HepG2 (cell line): ENCODE measurements around the gene HSPB2. TPM values are rescaled to one million over a fixed set of nuclear protein-coding genes. Genes with fewer than 3 reads are reported as not detected.

Source experiments
- ATM ChIP-seq: fragments of 450-650 bp; IDR thresholded peaks from 2 replicates; pipeline ENCODE4 v1.7.1; 2017; ENCODE audit warnings: mild to moderate bottlenecking, borderline replicate concordance
- FIP1L1 ChIP-seq: fragments of 200-400 bp; formaldehyde crosslinking; IDR thresholded peaks from 2 replicates; pipeline ENCODE4 v1.6.1; 2018; ENCODE audit warnings: low read depth, mild to moderate bottlenecking, low read length, moderate library complexity, borderline replicate concordance; ENCODE audit not compliant: insufficient read depth
- MED8 ChIP-seq: sonication (generic); formaldehyde crosslinking; IDR thresholded peaks from 2 replicates; pipeline ENCODE4 v1.8.1; 2023; ENCODE audit warnings: mild to moderate bottlenecking, missing genetic modification reagents; ENCODE audit not compliant: insufficient replicate concordance
- MLLT10 ChIP-seq: sonication (generic); formaldehyde crosslinking; IDR thresholded peaks from 2 replicates; pipeline ENCODE4 v1.4.0; 2020; ENCODE audit warnings: missing genetic modification reagents
- MTF1 ChIP-seq: sonication (generic); formaldehyde crosslinking; IDR thresholded peaks from 2 replicates; pipeline ENCODE4 v1.5.0; 2020; ENCODE audit warnings: missing genetic modification reagents
- NR2C2 ChIP-seq: sonication (generic); formaldehyde crosslinking; IDR thresholded peaks from 2 replicates; pipeline ENCODE4 v1.4.0; 2020; ENCODE audit warnings: missing genetic modification reagents, mild to moderate bottlenecking, moderate library complexity, borderline replicate concordance
- PCBP1 ChIP-seq: fragments of 200-400 bp; formaldehyde crosslinking; IDR thresholded peaks from 2 replicates; pipeline ENCODE4 v1.6.1; 2017; ENCODE audit warnings: mild to moderate bottlenecking, low read depth, low read length, borderline replicate concordance
- SIX1 ChIP-seq: sonication (generic); formaldehyde crosslinking; IDR thresholded peaks from 2 replicates; pipeline ENCODE4 v1.4.0; 2020; ENCODE audit warnings: missing genetic modification reagents, borderline replicate concordance
- U2AF1 ChIP-seq: fragments of 200-400 bp; formaldehyde crosslinking; optimal IDR thresholded peaks from 2 replicates; pipeline ENCODE3; 2017; ENCODE audit warnings: mild to moderate bottlenecking, low read depth, low read length
- ZFX ChIP-seq: sonication (generic); formaldehyde crosslinking; IDR thresholded peaks from 2 replicates; pipeline ENCODE4 v1.4.0; 2020; ENCODE audit warnings: mild to moderate bottlenecking, low read depth, missing genetic modification reagents, moderate library complexity
- ZNF124 ChIP-seq: sonication (generic); formaldehyde crosslinking; IDR thresholded peaks from 2 replicates; pipeline ENCODE4 v1.4.0; 2020; ENCODE audit warnings: missing genetic modification reagents
- ZNF234 ChIP-seq: sonication (generic); formaldehyde crosslinking; conservative IDR thresholded peaks from 2 replicates; pipeline ENCODE4 v1.5.1; 2020; ENCODE audit warnings: mild to moderate bottlenecking, missing genetic modification reagents
- ZNF550 ChIP-seq: sonication (generic); formaldehyde crosslinking; IDR thresholded peaks from 2 replicates; pipeline ENCODE4 v1.4.0; 2020; ENCODE audit warnings: mild to moderate bottlenecking, missing genetic modification reagents, borderline replicate concordance
- ZNF839 ChIP-seq: sonication (generic); formaldehyde crosslinking; IDR thresholded peaks from 2 replicates; pipeline ENCODE4 v1.4.0; 2020; ENCODE audit warnings: missing genetic modification reagents, mild to moderate bottlenecking, borderline replicate concordance
- ZSCAN22 ChIP-seq: sonication (generic); formaldehyde crosslinking; IDR thresholded peaks from 2 replicates; pipeline ENCODE4 v1.4.0; 2020; ENCODE audit warnings: mild to moderate bottlenecking, missing genetic modification reagents
- polyA plus RNA-seq, 8 experiments: library from polyadenylated mRNA; depleted of rRNA in 3 of 8; stranded (reverse) in 7 of 8; unstranded in 1 of 8; fragments of >200 nt; fragmentation: Illumina TruSeq in 4 of 8; extraction: Trizol in 4 of 8; gene quantifications; 2 replicates each; pipeline versions ENCODE4 v1.2.1 to v1.2.3, GENCODE V29; 2011 to 2016; ENCODE audit warnings: low read depth in 4 of 8, missing spikeins in 1 of 8, mixed read lengths in 1 of 8; ENCODE audit not compliant: insufficient read depth in 1 of 8
- total RNA-seq, 5 experiments: library from RNA; depleted of rRNA; stranded (reverse); fragments of >200 nt; fragmentation: Illumina TruSeq; extraction: Trizol; gene quantifications; 2 replicates each; pipeline ENCODE4 v1.2.3, GENCODE V29; 2016; ENCODE audit warnings: low read depth in 1 of 5
- TF ChIP-seq, protein P1 (sequence below): sonication (generic); formaldehyde crosslinking; IDR thresholded peaks from 2 replicates; pipeline ENCODE4 v1.5.0; 2020; ENCODE audit warnings: missing genetic modification reagents
- TF ChIP-seq, protein P2 (sequence below): sonication (generic); formaldehyde crosslinking; IDR thresholded peaks from 2 replicates; pipeline ENCODE4 v1.5.0; 2020; ENCODE audit warnings: mild to moderate bottlenecking, missing genetic modification reagents
- TF ChIP-seq, protein P3 (sequence below): sonication (generic); formaldehyde crosslinking; IDR thresholded peaks from 2 replicates; pipeline ENCODE4 v1.8.0; 2022; ENCODE audit warnings: mild to moderate bottlenecking, missing genetic modification reagents; ENCODE audit not compliant: insufficient replicate concordance
- TF ChIP-seq, protein P4 (sequence below): sonication (generic); formaldehyde crosslinking; IDR thresholded peaks from 2 replicates; pipeline ENCODE4 v1.8.1; 2023; ENCODE audit warnings: missing genetic modification reagents, mild to moderate bottlenecking, borderline replicate concordance
- TF ChIP-seq, protein P5 (sequence below): sonication (generic); formaldehyde crosslinking; IDR thresholded peaks from 2 replicates; pipeline ENCODE4 v1.4.0; 2020; ENCODE audit warnings: missing genetic modification reagents
- TF ChIP-seq, protein P6 (sequence below): sonication (generic); formaldehyde crosslinking; conservative IDR thresholded peaks from 2 replicates; pipeline ENCODE4 v1.8.1; 2023; ENCODE audit warnings: missing genetic modification reagents

HSPB2 gene
- total and polyA plus RNA-seq, 2 of the 13 experiments (the other 11 are each of a cell fraction or from before 2014, with no cell fraction given) = 0.04 TPM; not detected in 1

DNA sequence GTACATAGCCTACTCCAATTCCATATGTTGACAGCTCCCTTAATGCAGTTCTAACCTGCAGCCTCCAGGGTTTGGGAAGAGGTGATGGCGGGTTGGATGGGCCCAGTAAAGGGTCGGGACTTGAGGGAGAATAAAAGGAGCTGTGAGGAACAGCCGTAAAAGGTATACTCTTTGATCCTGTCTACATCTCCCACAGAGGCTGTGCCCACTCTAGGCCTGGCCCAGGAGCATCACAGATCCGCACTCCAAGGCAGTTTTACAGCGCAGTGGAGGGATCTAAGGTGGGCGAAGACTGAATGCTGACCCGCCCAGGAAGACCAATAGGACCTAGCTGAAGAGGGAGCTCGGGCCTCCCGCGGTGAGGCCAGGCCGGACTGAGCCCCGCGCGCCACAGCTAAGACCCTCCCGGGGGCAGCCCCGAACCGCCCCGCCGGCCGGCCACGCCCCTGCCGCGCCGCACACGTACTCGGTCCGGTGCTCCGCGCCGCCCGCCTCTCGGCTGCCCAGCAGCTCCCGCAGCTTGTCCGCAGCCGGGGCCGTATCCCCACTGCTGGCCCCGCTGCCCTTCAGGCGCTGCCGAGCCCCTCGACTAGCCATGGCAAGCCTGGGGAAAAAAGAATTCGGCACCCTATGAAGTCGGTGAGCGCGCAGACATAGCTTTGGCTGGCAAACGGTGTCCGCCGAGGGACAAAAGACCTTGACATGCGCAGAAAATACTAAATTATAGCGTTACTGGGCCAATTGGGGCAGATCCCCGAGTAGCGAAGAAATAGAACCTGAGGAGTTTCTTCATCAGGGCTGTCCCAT is 41.4 kb upstream of the HSPB2 start, which contains the start of gene ALG9 (continued):
- no peak for TF ChIP-seq MLLT10
- no peak for TF ChIP-seq SIX1 (CRISPR knock-in tag)
- TF ChIP-seq, protein P1, sequence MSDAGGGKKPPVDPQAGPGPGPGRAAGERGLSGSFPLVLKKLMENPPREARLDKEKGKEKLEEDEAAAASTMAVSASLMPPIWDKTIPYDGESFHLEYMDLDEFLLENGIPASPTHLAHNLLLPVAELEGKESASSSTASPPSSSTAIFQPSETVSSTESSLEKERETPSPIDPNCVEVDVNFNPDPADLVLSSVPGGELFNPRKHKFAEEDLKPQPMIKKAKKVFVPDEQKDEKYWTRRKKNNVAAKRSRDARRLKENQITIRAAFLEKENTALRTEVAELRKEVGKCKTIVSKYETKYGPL (CRISPR knock-in tag) = no peak
- peak; percentile 46; the same call in 1 of the 2 replicates for TF ChIP-seq ZNF124 (CRISPR knock-in tag)
- TF ChIP-seq MED8 = peak; percentile 19
- TF ChIP-seq, protein P2, sequence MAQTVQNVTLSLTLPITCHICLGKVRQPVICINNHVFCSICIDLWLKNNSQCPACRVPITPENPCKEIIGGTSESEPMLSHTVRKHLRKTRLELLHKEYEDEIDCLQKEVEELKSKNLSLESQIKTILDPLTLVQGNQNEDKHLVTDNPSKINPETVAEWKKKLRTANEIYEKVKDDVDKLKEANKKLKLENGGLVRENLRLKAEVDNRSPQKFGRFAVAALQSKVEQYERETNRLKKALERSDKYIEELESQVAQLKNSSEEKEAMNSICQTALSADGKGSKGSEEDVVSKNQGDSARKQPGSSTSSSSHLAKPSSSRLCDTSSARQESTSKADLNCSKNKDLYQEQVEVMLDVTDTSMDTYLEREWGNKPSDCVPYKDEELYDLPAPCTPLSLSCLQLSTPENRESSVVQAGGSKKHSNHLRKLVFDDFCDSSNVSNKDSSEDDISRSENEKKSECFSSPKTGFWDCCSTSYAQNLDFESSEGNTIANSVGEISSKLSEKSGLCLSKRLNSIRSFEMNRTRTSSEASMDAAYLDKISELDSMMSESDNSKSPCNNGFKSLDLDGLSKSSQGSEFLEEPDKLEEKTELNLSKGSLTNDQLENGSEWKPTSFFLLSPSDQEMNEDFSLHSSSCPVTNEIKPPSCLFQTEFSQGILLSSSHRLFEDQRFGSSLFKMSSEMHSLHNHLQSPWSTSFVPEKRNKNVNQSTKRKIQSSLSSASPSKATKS (CRISPR knock-in tag) = no peak
- no peak for TF ChIP-seq U2AF1
- TF ChIP-seq, protein P3, sequence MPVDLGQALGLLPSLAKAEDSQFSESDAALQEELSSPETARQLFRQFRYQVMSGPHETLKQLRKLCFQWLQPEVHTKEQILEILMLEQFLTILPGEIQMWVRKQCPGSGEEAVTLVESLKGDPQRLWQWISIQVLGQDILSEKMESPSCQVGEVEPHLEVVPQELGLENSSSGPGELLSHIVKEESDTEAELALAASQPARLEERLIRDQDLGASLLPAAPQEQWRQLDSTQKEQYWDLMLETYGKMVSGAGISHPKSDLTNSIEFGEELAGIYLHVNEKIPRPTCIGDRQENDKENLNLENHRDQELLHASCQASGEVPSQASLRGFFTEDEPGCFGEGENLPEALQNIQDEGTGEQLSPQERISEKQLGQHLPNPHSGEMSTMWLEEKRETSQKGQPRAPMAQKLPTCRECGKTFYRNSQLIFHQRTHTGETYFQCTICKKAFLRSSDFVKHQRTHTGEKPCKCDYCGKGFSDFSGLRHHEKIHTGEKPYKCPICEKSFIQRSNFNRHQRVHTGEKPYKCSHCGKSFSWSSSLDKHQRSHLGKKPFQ (CRISPR knock-in tag) = no peak
- no peak for TF ChIP-seq MTF1 (CRISPR knock-in tag)
- TF ChIP-seq ZFX = peak; percentile 96
- TF ChIP-seq ZNF550 (CRISPR knock-in tag) = no peak
- peak; percentile 37; the same call in 1 of the 2 replicates for TF ChIP-seq NR2C2 (CRISPR knock-in tag)
- TF ChIP-seq, protein P4, sequence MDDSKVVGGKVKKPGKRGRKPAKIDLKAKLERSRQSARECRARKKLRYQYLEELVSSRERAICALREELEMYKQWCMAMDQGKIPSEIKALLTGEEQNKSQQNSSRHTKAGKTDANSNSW = no peak
- TF ChIP-seq ZNF839 (CRISPR knock-in tag) = no peak
- TF ChIP-seq ATM = no peak
- TF ChIP-seq, protein P5, sequence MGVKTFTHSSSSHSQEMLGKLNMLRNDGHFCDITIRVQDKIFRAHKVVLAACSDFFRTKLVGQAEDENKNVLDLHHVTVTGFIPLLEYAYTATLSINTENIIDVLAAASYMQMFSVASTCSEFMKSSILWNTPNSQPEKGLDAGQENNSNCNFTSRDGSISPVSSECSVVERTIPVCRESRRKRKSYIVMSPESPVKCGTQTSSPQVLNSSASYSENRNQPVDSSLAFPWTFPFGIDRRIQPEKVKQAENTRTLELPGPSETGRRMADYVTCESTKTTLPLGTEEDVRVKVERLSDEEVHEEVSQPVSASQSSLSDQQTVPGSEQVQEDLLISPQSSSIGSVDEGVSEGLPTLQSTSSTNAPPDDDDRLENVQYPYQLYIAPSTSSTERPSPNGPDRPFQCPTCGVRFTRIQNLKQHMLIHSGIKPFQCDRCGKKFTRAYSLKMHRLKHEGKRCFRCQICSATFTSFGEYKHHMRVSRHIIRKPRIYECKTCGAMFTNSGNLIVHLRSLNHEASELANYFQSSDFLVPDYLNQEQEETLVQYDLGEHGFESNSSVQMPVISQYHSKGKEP (CRISPR knock-in tag) = 0 out of 2 replicates have a peak, but pooled peaks have one; percentile 12
- TF ChIP-seq ZSCAN22 = no peak
- no peak for TF ChIP-seq PCBP1
- no peak for TF ChIP-seq FIP1L1
- TF ChIP-seq, protein P6, sequence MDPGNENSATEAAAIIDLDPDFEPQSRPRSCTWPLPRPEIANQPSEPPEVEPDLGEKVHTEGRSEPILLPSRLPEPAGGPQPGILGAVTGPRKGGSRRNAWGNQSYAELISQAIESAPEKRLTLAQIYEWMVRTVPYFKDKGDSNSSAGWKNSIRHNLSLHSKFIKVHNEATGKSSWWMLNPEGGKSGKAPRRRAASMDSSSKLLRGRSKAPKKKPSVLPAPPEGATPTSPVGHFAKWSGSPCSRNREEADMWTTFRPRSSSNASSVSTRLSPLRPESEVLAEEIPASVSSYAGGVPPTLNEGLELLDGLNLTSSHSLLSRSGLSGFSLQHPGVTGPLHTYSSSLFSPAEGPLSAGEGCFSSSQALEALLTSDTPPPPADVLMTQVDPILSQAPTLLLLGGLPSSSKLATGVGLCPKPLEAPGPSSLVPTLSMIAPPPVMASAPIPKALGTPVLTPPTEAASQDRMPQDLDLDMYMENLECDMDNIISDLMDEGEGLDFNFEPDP = no peak
- TF ChIP-seq ZNF234 (CRISPR knock-in tag) = no peak
